22Rv1 (cell line): Measurements from ENCODE around the gene KAT14.

ENCODE experiments used
- CTCF ChIP-seq: fragments of 450-650 bp; IDR thresholded peaks from 2 replicates; pipeline ENCODE4 v1.5.1; 2017; ENCODE audit warnings: mild to moderate bottlenecking
- ZFX ChIP-seq: fragments of 450-650 bp; IDR thresholded peaks from 2 replicates; pipeline ENCODE4 v1.6.1; 2017; ENCODE audit warnings: antibody characterized with exemption, borderline replicate concordance

- TF ChIP-seq CTCF (no peak), ZFX (no peak)
These were observed 58.3 kb downstream of the KAT14 start for GRCh38 chr20:18195931-18196330.
